MM.1S (cell line): ENCODE data around the gene DISP2.

Experiments used
- EZH2phosphoT487 ChIP-seq: fragments of 300-600 bp; sonication (generic); IDR thresholded peaks from 2 replicates; pipeline ENCODE4 v1.6.1; 2018; ENCODE audit warnings: antibody characterized with exemption, low read length
- TF ChIP-seq, protein P1 (sequence below): fragments of 300-600 bp; sonication (generic); IDR thresholded peaks from 2 replicates; pipeline ENCODE4 v1.5.1; 2016; ENCODE audit warnings: antibody characterized with exemption, low read length, mixed read lengths

DNA sequence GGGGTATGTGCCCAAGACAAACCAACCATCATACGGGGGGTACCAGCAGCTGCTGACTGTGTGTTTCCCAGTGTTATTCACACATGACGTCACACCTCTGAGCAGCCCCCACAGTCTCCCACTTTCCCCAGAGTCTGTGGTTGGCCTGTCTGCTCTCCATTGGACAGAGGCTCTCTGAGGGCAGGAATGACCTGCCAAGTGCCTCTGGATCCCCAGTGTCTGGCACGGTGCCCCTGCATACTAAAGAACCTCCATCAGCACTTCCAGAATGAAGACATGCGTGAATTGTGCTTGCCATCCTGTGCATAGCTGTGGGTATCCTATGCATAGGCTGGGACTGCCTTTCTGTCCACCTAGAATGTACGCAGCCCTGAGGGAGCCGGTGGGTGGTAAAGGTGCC, 13.8 kb upstream of the DISP2 start:
- TF ChIP-seq, protein P1, sequence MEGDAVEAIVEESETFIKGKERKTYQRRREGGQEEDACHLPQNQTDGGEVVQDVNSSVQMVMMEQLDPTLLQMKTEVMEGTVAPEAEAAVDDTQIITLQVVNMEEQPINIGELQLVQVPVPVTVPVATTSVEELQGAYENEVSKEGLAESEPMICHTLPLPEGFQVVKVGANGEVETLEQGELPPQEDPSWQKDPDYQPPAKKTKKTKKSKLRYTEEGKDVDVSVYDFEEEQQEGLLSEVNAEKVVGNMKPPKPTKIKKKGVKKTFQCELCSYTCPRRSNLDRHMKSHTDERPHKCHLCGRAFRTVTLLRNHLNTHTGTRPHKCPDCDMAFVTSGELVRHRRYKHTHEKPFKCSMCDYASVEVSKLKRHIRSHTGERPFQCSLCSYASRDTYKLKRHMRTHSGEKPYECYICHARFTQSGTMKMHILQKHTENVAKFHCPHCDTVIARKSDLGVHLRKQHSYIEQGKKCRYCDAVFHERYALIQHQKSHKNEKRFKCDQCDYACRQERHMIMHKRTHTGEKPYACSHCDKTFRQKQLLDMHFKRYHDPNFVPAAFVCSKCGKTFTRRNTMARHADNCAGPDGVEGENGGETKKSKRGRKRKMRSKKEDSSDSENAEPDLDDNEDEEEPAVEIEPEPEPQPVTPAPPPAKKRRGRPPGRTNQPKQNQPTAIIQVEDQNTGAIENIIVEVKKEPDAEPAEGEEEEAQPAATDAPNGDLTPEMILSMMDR: no peak
- no peak for TF ChIP-seq EZH2phosphoT487
